Spinal cord (tissue), 10 donors: ENCODE data around the gene SMO. TPM values are rescaled to one million over a fixed set of nuclear protein-coding genes. Genes with fewer than 3 reads are reported as not detected.

Experiments
- DNase-seq, 6 donors: peaks; one replicate each; pipeline versions ENCODE4 v3.0.0 to v3.0.0-alpha.2; 2013 to 2015; ENCODE audit warnings: low spot score in 6 of 6, low read depth in 4 of 6
- H3K27ac ChIP-seq: one replicate; pipeline ENCODE4 v1.5.1; 2013; ENCODE audit warnings: low read depth, low read length, control low read depth
- H3K27me3 ChIP-seq: one replicate; pipeline ENCODE4 v1.6.1; 2013; ENCODE audit warnings: low read length; ENCODE audit not compliant: control insufficient read depth, insufficient read depth
- H3K36me3 ChIP-seq: one replicate; pipeline ENCODE4 v1.6.1; 2013; ENCODE audit warnings: low read length; ENCODE audit not compliant: control insufficient read depth, insufficient read depth
- H3K4me1 ChIP-seq: one replicate; pipeline ENCODE4 v1.6.1; 2013; ENCODE audit warnings: low read length; ENCODE audit not compliant: control insufficient read depth, insufficient read depth
- H3K4me3 ChIP-seq: one replicate; pipeline ENCODE4 v1.5.1; 2013; ENCODE audit warnings: low read depth, low read length, control low read depth
- H3K9me3 ChIP-seq: one replicate; pipeline ENCODE4 v1.6.1; 2013; ENCODE audit warnings: low read length; ENCODE audit not compliant: control insufficient read depth, insufficient read depth
- WGBS: methylation state at CpG from one replicate; pipeline ENCODE4 v1.1.5; 2013; ENCODE audit warnings: missing lambda C conversion rate; ENCODE audit not compliant: insufficient coverage; 5-methylcytosine and 5-hydroxymethylcytosine counted together
- polyA plus RNA-seq, 2 donors: library from polyadenylated mRNA; unstranded; fragments of 120-200 nt; gene quantifications; one replicate each; pipeline ENCODE4 v1.2.1, GENCODE V29; 2013; ENCODE audit not compliant: insufficient read length in 2 of 2
- total RNA-seq, 2 donors: library from RNA; depleted of rRNA in 1 of 2; stranded (reverse); fragments of 120-200 nt in 1 of 2; fragments of >200 nt in 1 of 2; gene quantifications; one replicate each; pipeline versions ENCODE4 v1.2.3 to v1.2.4, GENCODE V29; 2013 to 2014
- donor health status: healthy.

The SMO gene
- total and polyA plus RNA-seq, 4 donors: 17.0 to 49.0 (median 33.0) TPM

DNA sequence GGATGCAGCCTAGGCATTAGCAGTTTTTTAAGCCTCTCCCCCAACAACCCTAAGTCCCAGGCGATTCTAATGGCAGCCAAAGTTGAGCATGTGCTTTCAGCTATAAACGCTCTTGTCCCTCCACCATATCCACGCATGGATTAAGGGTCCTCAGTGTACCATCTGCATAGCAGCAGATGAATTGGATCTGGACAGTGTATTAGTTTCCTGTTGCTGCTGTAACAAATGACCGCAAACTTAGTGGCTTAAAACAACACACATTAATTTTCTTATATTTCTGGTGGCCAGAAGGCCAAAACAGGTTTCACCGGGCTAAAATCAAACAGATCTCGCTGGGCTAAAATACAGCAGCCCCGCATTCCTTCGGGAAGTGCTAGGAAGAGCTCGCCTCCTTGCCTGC is 30.8 kb upstream of the SMO start:
- Histone ChIP-seq H3K9me3 (peaks cover 3% of the 10 kb centered on the region), H3K4me3 (no peak overlapping the region), H3K4me1 (peaks cover 15% of the 10 kb centered on the region), H3K27ac (no peak overlapping the region), H3K36me3 (peaks cover 6% of the 10 kb centered on the region), H3K27me3 (no peaks in the 10 kb centered on the region)
- 96% methylated on average over 6 of the region's 9 CpGs for WGBS
- no peak for DNase-seq

DNA sequence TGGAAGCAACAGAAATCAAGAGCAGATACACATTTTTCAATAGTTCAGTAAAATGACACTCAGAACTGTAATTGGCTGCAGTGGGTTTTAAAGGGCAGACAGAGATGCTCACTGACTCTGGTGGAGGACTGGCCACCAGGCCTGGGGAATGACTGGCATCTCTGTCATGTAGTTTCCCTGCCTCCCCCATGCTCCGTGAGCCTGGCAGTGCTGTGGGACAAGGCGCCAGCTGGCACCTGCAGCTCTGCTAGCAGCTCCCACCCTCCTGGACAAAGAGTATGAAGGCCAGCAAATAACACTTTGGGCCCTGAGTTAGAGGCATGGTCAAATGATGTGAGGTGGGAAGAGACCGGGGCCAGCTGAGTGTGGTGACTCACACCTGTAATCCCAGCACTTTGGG is 28.9 kb upstream of the SMO start:
- Histone ChIP-seq H3K9me3 (peaks cover 3% of the 10 kb centered on the region), H3K4me1 (peaks cover 15% of the 10 kb centered on the region), H3K4me3 (no peak overlapping the region), H3K27ac (no peak overlapping the region), H3K36me3 (peaks cover 7% of the 10 kb centered on the region), H3K27me3 (no peaks in the 10 kb centered on the region)
- no peak for DNase-seq
- 66% methylated on average over 3 of the region's 3 CpGs for WGBS

DNA sequence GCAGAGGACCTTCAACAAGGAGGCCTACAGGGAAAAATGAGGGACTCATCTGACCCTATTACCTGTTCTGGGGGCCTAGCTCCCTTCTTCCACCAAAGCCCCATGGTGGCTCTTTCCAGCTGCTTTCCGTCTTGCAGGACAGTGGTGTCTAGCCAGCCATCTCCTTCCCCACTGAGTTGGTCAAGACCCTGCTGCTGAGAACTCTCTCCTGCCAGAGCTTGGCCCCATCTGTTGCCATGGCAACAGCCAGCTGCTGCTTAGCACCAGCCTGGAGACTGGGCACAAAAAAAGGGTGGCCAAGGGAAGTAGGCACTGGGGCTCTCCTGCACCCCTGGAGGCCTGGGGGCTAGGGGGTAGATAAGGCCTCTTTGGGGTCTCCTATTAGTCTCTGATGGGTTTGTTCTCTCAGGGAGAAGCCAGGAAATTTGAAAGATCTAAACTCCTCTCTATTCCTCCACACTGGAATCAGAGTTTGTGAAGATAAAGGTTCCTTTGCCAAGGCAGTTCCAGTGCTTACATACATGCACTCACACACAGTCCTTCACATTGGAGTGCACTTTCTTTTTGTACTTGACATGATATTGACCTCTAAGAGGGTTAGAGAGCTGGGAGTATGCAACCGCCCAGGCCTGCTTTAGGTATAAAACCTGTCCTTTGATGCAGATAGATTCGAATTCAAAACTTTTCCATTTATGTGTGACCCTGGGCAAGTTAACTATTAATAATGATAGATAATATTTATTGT is 28.1 kb upstream of the SMO start:
- peaks cover 7% of the 10 kb centered on the region for H3K36me3 ChIP-seq
- 57% methylated on average over 1 of the region's 3 CpGs for WGBS
- H3K9me3 ChIP-seq: peaks cover 3% of the 10 kb centered on the region
- H3K27ac ChIP-seq: no peak overlapping the region
- DNase-seq: peak in 4 of 6 donors; percentile 46 to 86 (median 70)
- no peak overlapping the region for H3K4me3 ChIP-seq
- no peaks in the 10 kb centered on the region for H3K27me3 ChIP-seq
- H3K4me1 ChIP-seq: peaks cover 15% of the 10 kb centered on the region

DNA sequence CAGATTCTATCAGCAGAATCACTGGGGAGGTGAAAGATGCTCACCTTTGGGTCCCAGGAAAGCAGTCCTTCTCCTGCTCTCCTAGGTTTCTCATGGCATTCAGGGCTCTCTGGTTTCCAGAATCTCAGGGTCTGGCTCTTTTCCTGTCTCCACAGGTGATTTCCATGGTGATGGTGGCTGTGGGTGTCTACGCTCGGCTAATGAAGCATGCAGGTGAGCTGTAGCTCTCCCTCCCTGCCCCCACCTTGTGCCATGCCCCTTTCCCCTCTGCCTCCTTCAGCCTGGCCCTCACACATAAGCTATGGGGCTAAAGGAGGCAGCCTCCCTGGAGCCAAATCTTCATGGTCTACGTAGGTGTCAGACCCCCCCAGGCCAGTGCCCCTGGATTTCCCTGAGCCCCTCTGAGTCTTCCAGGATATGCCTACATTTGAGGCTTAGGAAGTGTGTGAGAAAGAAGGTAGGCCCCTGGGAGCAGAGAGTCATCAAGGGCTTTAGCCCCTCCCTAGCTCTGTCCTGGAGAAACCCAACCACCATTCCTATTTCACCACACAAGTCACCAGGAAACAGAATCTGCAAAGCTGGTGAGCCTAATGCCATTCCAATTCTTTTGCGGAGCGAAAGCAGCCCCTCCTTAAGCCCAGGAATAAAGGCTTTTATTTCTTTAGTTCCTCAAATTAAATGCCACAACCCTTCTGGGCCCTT is 26.8 kb upstream of the SMO start:
- 100% methylated on average over 2 of the region's 5 CpGs for WGBS
- DNase-seq: no peak

DNA sequence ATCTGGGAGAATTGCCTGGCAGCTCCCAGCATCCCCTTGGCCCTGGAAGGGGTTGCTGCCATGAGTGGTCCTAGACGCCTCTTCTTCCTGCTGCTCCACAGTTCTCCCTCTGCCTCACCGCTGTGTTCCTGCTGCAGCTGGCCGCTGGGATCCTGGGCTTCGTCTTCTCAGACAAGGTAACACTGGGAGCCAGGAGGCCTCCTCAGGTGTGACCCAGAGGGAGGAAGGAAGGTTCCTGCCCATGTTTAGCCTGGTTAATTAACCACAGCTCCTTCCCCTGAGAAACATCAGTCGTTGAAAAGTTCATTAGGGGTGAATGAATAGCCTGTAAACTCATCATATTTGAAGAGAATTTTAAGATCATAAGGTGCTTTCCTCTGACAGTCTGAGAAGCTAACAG is 25.7 kb upstream of the SMO start:
- Histone ChIP-seq H3K4me1 (peaks cover 15% of the 10 kb centered on the region), H3K27me3 (no peaks in the 10 kb centered on the region), H3K4me3 (no peak overlapping the region), H3K9me3 (peaks cover 3% of the 10 kb centered on the region), H3K27ac (no peak overlapping the region), H3K36me3 (peaks cover 9% of the 10 kb centered on the region)
- no peak for DNase-seq
- WGBS: 87% methylated on average over 4 of the region's 5 CpGs

More for the DNA sequence above, 26.8 kb upstream of the SMO start:
- H3K9me3 ChIP-seq: peaks cover 3% of the 10 kb centered on the region
- H3K36me3 ChIP-seq: peaks cover 9% of the 10 kb centered on the region
- H3K4me1 ChIP-seq: peaks cover 15% of the 10 kb centered on the region
- H3K27me3 ChIP-seq: no peaks in the 10 kb centered on the region
- no peak overlapping the region for H3K27ac ChIP-seq
- H3K4me3 ChIP-seq: no peak overlapping the region

DNA sequence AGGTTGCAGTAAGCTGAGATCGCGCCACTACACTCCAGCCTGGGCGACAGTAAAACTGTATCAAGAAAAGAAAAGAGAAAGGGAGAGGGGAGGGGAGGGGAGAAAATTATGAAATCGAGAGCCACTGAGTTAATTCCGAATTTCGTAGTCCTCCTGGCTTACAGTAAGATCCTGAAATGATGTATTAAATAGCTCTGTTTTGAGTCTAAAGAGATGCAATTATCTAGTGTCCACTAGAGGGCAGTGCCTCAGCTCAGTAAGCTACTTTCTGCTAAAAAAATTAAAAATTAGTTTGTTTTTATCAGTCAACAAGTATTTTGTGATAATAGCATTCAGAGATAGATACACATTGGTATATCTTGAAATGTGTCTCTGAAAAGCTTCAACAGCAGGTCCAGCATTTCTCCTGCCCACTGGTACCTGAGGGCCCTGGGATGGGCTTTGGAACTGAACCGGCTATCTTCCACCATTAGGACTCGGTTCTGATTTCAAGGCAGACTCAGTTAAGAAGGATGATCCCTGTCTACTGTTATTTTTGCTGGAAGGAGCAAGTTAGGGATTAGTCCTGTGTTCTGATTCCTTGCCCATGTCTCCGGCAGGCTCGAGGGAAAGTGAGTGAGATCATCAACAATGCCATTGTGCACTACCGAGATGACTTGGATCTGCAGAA is 24.4 kb upstream of the SMO start:
- peak in 2 of 6 donors; percentile 78 to 83 for DNase-seq

DNA sequence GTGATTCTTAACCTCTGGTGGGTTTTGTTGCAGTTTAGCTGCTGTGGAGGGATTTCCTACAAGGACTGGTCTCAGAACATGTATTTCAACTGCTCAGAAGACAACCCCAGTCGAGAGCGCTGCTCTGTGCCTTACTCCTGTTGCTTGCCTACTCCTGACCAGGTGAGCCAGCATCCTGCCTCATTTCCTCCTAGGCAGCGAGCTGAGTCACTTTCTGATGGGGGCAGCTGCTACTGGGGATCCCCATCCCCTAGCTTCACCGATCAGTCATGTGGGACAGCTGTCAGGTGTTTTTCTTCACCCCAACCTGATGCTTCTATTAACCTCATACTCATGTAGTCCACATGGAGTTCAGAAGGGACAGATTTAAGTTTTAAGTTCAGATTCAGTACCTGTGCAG is 21.7 kb upstream of the SMO start:
- no peaks in the 10 kb centered on the region for H3K9me3 ChIP-seq
- H3K27me3 ChIP-seq: peaks cover 3% of the 10 kb centered on the region
- DNase-seq: no peak
- H3K4me1 ChIP-seq: peaks cover 21% of the 10 kb centered on the region
- H3K27ac ChIP-seq: no peak overlapping the region
- 89% methylated on average over 4 of the region's 4 CpGs for WGBS
- H3K4me3 ChIP-seq: no peak overlapping the region
- H3K36me3 ChIP-seq: peaks cover 9% of the 10 kb centered on the region

More for the DNA sequence above, 24.4 kb upstream of the SMO start:
- no peaks in the 10 kb centered on the region for H3K27me3 ChIP-seq
- WGBS: 67% methylated on average over 11 of the region's 11 CpGs
- no peak overlapping the region for H3K4me3 ChIP-seq
- H3K27ac ChIP-seq: no peak overlapping the region
- H3K4me1 ChIP-seq: peaks cover 28% of the 10 kb centered on the region
- no peaks in the 10 kb centered on the region for H3K9me3 ChIP-seq
- H3K36me3 ChIP-seq: peaks cover 9% of the 10 kb centered on the region

DNA sequence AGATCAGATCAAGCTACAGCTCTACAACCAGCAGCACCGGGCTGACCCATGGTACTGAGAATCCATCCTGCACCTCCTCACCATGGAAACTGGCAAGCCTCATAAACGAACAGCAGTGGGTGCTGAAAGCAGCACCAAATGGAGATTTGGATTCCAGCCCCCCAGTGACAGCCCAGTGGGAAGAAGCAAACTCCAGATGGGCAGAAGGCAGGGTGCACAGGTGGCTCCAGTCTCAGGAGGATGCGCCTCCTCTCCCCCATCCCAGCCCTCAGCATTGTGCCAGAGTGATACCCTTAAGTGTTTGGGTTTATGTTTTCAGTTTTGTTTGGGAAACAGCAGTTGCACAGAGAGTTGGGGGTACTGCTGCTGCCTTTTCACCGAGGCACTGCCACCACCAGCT is 20.6 kb upstream of the SMO start:
- H3K36me3 ChIP-seq: peaks cover 2% of the 10 kb centered on the region
- H3K27ac ChIP-seq: no peak overlapping the region
- no peak overlapping the region for H3K4me3 ChIP-seq
- peaks cover 21% of the 10 kb centered on the region for H3K4me1 ChIP-seq
- no peaks in the 10 kb centered on the region for H3K9me3 ChIP-seq
- WGBS: 60% methylated on average over 3 of the region's 4 CpGs
- peak in 1 of 6 donors; percentile 57 for DNase-seq
- peaks cover 3% of the 10 kb centered on the region for H3K27me3 ChIP-seq

DNA sequence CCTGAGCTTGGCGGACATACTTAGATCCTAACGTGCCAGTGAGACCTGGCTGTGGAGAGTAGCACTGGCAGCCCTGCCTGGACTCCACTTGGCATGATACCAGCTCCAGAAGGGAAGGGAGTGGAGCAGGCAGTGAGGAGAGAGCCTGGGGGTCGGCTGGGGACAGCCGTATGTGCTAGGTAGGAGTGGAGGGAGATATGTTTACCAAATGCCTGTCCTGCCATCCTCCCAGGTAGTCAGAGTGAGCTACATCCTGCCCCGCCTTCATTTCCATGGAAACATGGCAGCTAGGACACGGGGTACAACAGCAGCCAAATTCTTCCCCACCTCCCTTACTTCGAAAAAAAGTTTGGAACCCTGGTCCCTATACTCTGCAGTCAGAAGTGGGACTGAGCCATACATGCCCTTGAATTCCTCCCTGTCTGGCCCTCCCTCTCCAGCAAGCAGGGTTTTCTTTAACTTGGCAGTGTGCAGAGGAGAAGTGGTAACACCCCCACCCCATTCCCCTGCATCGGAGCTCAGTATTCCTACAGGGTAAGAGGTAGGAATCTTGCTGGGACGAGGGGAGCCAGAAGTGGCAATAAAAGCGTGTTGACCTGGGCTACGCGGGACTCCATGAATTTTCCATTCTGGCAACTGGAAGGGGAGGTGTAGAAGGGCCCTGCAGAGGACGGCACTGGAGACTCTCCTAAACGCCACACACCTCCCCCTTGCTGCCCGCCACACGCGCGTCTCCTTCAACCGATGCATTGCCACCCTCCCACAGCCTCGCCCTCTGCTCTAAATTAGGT is 20.0 kb upstream of the SMO start:
- 39% methylated on average over 14 of the region's 20 CpGs for WGBS
- peak overlapping the region; percentile 47 for H3K27ac ChIP-seq
- H3K36me3 ChIP-seq: peaks cover 2% of the 10 kb centered on the region
- H3K9me3 ChIP-seq: no peaks in the 10 kb centered on the region
- peak in 2 of 6 donors; percentile 24 to 66 for DNase-seq
- peaks cover 3% of the 10 kb centered on the region for H3K27me3 ChIP-seq
- H3K4me3 ChIP-seq: peak overlapping the region; percentile 50
- peaks cover 21% of the 10 kb centered on the region for H3K4me1 ChIP-seq
